Ectodermal cell (in vitro differentiated cells): ENCODE data around the gene GNAI2.
"Not testable (repeated sequence)": the region's sequence is repeated elsewhere in the genome, so short reads cannot be mapped to it uniquely, and the experiment has no call there.

Experiments
- H3K27ac ChIP-seq: 2 replicates; pipeline ENCODE4 v1.7.0; 2013; ENCODE audit warnings: mild to moderate bottlenecking, low read depth, low read length; ENCODE audit not compliant: insufficient read depth, poor library complexity, severe bottlenecking
- H3K27me3 ChIP-seq: 2 replicates; pipeline ENCODE4 v1.7.0; 2013; ENCODE audit warnings: mild to moderate bottlenecking, low read length; ENCODE audit not compliant: insufficient read depth, control insufficient read depth, poor library complexity, severe bottlenecking
- H3K36me3 ChIP-seq: one replicate; pipeline ENCODE4 v1.7.0; 2013; ENCODE audit warnings: low read length; ENCODE audit not compliant: control insufficient read depth, insufficient read depth
- H3K4me1 ChIP-seq: one replicate; pipeline ENCODE4 v1.7.0; 2013; ENCODE audit warnings: low read length; ENCODE audit not compliant: control insufficient read depth, insufficient read depth
- H3K4me3 ChIP-seq: 2 replicates; pipeline ENCODE4 v1.7.0; 2013; ENCODE audit warnings: low read depth, low read length, control low read depth; ENCODE audit not compliant: insufficient read depth
- H3K9me3 ChIP-seq: 2 replicates; pipeline ENCODE4 v1.7.0; 2013; ENCODE audit warnings: mild to moderate bottlenecking, low read length, moderate library complexity; ENCODE audit not compliant: control insufficient read depth
- WGBS, 2 experiments: methylation state at CpG; one replicate each; pipeline ENCODE4 v1.1.7; 2013; ENCODE audit warnings: missing lambda C conversion rate in 2 of 2; 5-methylcytosine and 5-hydroxymethylcytosine counted together

Gene GNAI2

DNA sequence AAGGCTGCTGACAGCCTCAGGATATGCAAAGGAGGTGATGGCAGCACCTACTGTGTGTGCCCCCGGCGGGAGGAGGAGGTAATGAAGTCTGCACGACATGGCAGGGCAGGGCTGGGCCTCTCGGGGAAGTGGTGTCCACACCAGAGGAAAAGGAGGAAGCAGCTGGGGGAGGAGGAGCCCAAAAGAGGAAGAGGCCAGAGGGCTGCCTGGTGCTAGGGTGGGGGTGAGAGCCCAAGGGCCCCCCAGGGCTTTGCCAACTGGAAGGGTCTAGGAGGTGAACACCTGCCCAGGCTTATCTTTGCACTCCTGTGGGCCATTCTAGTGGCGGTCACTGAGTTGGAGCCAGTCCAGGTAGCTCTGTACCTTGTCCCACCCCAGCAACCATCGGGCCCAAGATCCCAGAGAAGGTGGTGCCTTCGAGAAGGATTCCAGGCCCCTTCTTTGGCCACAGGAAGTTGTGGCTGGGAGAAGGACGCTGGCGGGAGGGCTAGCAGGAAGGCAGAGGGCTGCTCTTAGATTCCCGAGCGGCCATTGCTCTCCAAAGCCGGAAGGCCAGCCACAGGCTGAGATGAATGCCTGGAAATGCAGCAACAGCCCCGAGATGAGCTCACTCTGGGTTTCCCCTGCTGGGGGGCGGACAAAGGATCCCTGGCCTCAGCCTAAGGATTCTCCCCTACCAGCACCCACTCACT, 7.0 kb downstream of the GNAI2 start:
- H3K27ac ChIP-seq = no peak overlapping the region
- H3K4me1 ChIP-seq = peaks cover 84% of the 10 kb centered on the region
- no peak overlapping the region for H3K4me3 ChIP-seq
- no peaks in the 10 kb centered on the region for H3K9me3 ChIP-seq
- H3K36me3 ChIP-seq = no peaks in the 10 kb centered on the region
- H3K27me3 ChIP-seq = no peaks in the 10 kb centered on the region
- 77 to 80% methylated on average over 14 of the region's 14 CpGs for WGBS, 2 experiments

DNA sequence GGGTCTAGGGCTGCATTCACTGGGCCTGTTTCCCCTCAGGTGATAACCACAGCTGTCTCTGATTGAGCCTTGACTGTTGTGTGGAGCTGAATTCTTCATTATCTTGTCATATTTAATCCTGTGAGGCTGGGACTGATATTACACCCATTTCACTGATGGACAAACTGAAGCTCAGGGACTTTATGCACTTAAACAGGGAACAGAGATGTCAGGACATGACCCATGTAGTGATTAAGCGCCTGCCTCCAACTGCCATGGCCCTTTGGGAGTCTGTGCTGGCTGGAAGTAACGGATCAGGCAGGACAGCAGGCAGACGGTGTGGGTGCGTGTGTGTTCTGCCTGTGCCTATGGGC, 7.5 kb downstream of the GNAI2 start:
- WGBS, 2 experiments = 93 to 98% methylated on average over 4 of the region's 4 CpGs
- peaks cover 81% of the 10 kb centered on the region for H3K4me1 ChIP-seq
- no peaks in the 10 kb centered on the region for H3K27me3 ChIP-seq
- no peak overlapping the region for H3K27ac ChIP-seq
- no peaks in the 10 kb centered on the region for H3K9me3 ChIP-seq
- H3K36me3 ChIP-seq = no peaks in the 10 kb centered on the region
- no peak overlapping the region for H3K4me3 ChIP-seq

GRCh38 chr3:50244813-50245212, 8.8 kb downstream of the GNAI2 start:
- H3K36me3 ChIP-seq, H3K4me3 ChIP-seq, H3K9me3 ChIP-seq, H3K27me3 ChIP-seq: not testable (repeated sequence)
- WGBS, 2 experiments = 92 to 95% methylated on average over 6 of the region's 6 CpGs
- Histone ChIP-seq H3K4me1 (peaks cover 70% of the 10 kb centered on the region), H3K27ac (peak overlapping the region; percentile 44)

GRCh38 chr3:50245251-50245745, 9.3 kb downstream of the GNAI2 start:
- Histone ChIP-seq H3K4me3 (no peak overlapping the region), H3K4me1 (peaks cover 65% of the 10 kb centered on the region)

DNA sequence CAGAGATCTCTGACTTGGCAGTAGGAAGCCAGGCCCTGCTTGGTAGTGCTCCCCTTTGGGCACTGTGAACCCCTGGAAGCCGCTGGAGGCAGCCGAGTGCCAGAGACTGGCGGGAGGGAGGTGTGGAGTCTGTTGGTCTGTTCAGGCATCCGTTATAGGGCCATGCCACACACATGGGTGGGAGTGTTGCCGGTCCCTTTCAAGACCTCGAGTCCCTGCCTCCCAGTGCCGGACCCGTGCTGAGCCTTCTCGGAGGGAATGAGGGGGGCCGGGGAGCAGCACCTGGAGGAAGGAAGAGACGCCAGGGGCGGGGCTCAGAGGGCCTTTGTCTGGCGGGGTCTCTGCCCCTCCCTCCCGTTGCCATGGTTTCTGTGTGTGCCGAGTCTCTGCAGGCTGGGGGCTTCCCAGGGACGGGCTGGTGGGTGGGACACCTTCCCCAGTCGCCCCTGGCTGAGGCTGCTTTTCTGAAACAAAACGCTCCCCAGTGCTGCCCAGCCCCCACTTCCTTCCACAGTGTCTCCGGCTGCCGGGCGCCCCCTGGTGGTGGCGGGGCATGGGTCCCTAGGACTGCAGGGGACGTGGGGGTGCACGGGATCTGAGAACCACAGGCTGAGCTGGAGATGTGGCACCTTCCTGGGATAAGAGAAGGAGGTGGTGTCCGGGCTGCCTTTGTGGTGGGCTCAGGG, 10.0 kb downstream of the GNAI2 start:
- 5 to 6% methylated on average over 25 of the region's 25 CpGs for WGBS, 2 experiments

More at GRCh38 chr3:50245251-50245745, 9.3 kb downstream of the GNAI2 start:
- 84 to 87% methylated on average over 16 of the region's 16 CpGs for WGBS, 2 experiments
- peaks cover 5% of the 10 kb centered on the region for H3K36me3 ChIP-seq
- H3K27me3 ChIP-seq = no peaks in the 10 kb centered on the region
- H3K27ac ChIP-seq = peak overlapping the region; percentile 80
- H3K9me3 ChIP-seq = no peaks in the 10 kb centered on the region

GRCh38 chr3:50246517-50246954, 10.5 kb downstream of the GNAI2 start:
- Histone ChIP-seq H3K36me3 (peaks cover 7% of the 10 kb centered on the region), H3K9me3 (no peaks in the 10 kb centered on the region), H3K4me1 (peaks cover 54% of the 10 kb centered on the region), H3K27ac (peak overlapping the region; percentile 59), H3K27me3 (no peaks in the 10 kb centered on the region), H3K4me3 (no peak overlapping the region)
- 51 to 52% methylated on average over 10 of the region's 10 CpGs for WGBS, 2 experiments

More for the DNA sequence above, 10.0 kb downstream of the GNAI2 start:
- peaks cover 59% of the 10 kb centered on the region for H3K4me1 ChIP-seq
- no peaks in the 10 kb centered on the region for H3K9me3 ChIP-seq
- no peaks in the 10 kb centered on the region for H3K27me3 ChIP-seq
- H3K27ac ChIP-seq = peak overlapping the region; percentile 80
- H3K36me3 ChIP-seq = peaks cover 5% of the 10 kb centered on the region
- H3K4me3 ChIP-seq = no peak overlapping the region

GRCh38 chr3:50248387-50248786, 12.4 kb downstream of the GNAI2 start:
- H3K4me1 ChIP-seq = peaks cover 36% of the 10 kb centered on the region
- H3K27me3 ChIP-seq = no peaks in the 10 kb centered on the region
- no peaks in the 10 kb centered on the region for H3K9me3 ChIP-seq
- WGBS, 2 experiments = 77 to 82% methylated on average over 3 of the region's 3 CpGs
- H3K27ac ChIP-seq = no peak overlapping the region
- peaks cover 25% of the 10 kb centered on the region for H3K36me3 ChIP-seq
- no peak overlapping the region for H3K4me3 ChIP-seq

- Histone ChIP-seq H3K4me1 (peaks cover 33% of the 10 kb centered on the region), H3K36me3 (peaks cover 27% of the 10 kb centered on the region), H3K9me3 (no peaks in the 10 kb centered on the region), H3K4me3 (no peak overlapping the region), H3K27me3 (no peaks in the 10 kb centered on the region), H3K27ac (no peak overlapping the region)
- WGBS, 2 experiments = 93 to 96% methylated on average over 5 of the region's 5 CpGs
Measured at GRCh38 chr3:50249457-50249856, 13.5 kb downstream of the GNAI2 start.

- H3K27ac ChIP-seq = no peak overlapping the region
- H3K27me3 ChIP-seq = no peaks in the 10 kb centered on the region
- WGBS, 2 experiments = 95 to 96% methylated on average over 4 of the region's 4 CpGs
- H3K9me3 ChIP-seq = no peaks in the 10 kb centered on the region
- H3K36me3 ChIP-seq = peaks cover 29% of the 10 kb centered on the region
- peaks cover 24% of the 10 kb centered on the region for H3K4me1 ChIP-seq
- H3K4me3 ChIP-seq = no peak overlapping the region
Measured at GRCh38 chr3:50250514-50250913, 14.5 kb downstream of the GNAI2 start.

DNA sequence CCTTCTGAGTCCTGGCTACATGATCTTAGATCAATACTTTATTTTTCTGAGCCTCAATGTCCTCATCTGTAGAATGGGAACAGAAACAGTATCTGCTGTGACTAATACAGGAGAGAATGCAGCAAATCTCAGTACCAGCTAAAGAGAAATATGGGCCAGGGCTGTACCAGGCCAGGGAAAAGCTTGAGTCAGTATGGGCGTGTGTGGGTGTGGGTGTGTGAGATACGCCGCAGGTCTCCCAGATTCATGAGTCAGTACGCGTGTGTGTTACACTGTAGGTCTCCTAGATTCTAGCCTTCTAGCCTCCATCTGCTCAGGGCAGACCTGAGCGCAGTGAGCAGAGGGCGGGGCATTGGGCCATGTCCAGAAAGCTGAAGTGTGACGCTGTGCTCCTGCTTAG, 15.2 kb downstream of the GNAI2 start:
- 96% methylated on average over 8 of the region's 8 CpGs for WGBS, 2 experiments
- Histone ChIP-seq H3K9me3 (no peaks in the 10 kb centered on the region), H3K36me3 (peaks cover 33% of the 10 kb centered on the region), H3K4me1 (peaks cover 18% of the 10 kb centered on the region), H3K4me3 (no peak overlapping the region), H3K27ac (no peak overlapping the region), H3K27me3 (no peaks in the 10 kb centered on the region)
